NCI-H69 (cell line): ENCODE data around the gene SPRN.
"Not testable (repeated sequence)": the region's sequence is repeated elsewhere in the genome, so short reads cannot be mapped to it uniquely, and the experiment has no call there.

Experiments used
- DNase-seq: peaks from one replicate; lab custom pipeline; 2025; lab: John Stamatoyannopoulos, UW

The SPRN gene

GRCh38 chr10:133439517-133440461 lies 15.4 kb upstream of the SPRN start:
- DNase-seq, result no peak

- peak; percentile 10 for DNase-seq
Observed at GRCh38 chr10:133438711-133439273, 14.4 kb upstream of the SPRN start.

DNA sequence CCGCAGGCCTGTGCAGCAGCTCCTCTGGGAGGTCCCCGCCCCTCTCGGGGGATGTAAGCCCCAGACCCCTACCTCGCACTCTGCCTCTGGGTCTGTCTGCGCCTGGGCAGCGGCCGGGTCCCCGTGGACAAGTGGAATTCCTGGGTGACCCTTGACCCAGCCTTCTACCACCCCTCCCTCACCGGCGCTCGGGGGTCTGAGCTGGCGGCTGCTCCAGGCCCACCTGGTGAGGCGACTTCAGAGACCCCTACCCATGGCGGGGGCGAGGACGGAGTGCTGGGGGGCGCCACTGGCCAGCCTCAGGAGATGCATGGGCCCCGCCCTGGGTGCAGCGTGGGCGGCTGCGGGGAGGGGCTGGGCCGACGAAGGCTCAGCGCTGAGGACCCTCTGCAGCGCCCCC lies 8.4 kb upstream of the SPRN start:
- DNase-seq, result not testable (repeated sequence)

- not testable (repeated sequence) for DNase-seq
Observed at GRCh38 chr10:133431888-133432613, 7.6 kb upstream of the SPRN start.

GRCh38 chr10:133429571-133429970 lies 5.1 kb upstream of the SPRN start:
- not testable (repeated sequence) for DNase-seq

DNA sequence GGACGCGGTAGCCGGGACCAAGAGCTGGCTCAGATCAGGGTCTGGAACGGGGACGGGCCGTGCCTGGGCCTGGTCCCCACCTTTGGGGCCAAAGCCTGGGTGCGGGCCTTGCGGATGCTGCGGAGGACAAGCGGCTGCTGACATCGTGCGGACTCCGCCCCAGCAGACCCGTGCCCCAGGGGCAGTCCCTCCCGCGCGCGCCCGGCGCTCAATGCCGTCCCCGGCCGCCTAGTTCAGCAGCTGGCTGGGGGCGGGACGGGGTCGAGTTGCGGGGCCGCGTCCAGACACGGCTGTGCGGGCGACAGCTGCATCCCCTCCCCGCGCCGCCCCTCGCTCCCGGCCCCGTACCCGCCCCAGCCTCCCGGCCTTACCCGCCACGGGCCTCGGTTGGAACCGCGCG lies 323 bp downstream of the SPRN start:
- DNase-seq, result peak; percentile 3

DNA sequence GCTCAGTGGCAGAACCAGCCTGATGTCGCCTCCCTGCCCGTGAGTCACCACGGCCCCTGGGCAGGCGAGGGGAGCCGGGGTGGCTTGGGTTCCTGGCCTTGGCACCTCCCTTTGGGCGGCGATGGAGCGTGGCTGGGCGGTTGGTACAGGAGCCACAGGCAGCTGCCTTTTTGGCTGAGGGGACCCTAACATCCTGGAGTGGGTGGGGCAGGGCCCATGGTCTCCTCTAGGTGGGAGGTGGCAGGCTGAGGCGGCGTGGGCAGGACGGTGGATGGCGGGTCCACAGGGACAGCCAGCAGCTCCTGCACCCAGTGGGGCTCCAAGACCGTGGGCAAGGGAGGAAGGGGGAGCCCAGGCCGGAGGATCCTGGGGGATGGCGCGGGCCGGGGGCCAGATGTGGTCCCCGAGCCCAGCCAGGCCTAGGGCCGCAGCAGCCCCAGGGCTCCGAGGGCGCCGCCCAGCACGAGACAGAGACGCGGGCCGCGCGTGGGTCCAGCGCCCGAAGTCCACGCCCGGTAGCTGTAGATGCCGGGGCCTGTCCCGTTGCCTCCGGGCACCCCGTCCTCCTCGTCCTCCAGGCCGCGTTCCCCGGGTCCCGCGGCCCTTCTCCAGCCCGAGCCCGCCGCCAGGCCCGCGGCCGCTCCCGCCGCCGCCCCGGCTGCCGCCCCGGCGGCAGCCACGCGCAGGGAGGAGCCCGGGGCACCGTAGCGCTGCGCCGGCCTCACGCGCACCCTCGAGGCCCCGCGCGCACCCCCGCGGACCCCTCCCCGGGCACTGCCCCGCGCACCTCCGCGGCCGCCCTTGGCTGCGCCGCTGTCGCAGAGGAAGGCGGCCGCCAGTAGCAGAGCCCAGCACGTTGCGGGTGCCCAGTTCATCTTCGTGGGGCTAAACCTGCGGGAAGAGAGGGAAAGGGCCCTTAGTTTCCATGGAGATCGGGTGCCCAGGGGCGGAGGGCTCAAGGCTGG lies 1.3 kb downstream of the SPRN start:
- peak; percentile 23 for DNase-seq

- no peak for DNase-seq
Observed at GRCh38 chr10:133422223-133422806, 2.1 kb downstream of the SPRN start.

DNA sequence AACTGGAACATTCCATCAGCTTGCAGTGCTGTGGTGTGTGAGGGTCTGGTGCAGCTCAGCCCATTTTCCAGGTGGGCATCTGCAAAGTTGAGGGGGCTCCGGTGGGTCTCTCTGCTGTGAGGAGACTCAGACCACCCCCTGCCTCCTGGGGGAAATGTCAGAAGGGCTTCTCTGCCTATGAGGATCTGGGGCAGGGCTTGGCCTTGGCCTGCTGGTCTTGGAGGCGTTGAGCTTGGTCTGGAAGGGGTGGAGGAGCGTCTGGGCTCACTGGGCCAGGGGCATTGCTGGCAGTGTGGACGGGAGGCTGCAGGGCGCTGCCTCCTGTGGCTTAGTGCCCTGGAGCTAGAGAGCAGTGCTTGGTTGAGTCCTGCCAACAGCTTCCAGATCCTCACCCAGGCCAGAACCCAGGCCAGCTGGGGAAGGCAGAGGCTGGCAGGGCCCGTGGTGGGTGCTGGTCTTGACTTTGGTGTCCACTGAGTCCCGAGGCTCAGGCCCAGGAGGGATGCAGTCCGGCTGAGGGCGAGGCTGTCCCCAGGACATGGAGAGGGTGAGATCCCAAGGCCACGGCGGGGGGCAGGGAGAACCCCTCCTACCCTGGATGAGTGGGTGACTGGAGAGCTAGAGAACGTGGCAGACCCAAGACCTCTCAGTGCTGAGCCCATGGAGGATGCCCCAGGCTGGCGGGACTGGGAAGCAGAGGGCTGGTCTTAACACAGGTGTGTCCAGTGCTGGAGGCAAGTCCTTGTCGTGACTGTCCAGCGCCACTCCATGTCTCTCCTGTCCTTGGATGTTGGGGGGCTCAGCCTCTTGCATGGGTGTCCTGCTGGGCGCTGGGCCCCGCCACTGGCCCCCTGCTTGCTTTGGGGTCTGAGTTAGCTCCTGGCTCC lies 2.8 kb downstream of the SPRN start:
- no peak for DNase-seq

DNA sequence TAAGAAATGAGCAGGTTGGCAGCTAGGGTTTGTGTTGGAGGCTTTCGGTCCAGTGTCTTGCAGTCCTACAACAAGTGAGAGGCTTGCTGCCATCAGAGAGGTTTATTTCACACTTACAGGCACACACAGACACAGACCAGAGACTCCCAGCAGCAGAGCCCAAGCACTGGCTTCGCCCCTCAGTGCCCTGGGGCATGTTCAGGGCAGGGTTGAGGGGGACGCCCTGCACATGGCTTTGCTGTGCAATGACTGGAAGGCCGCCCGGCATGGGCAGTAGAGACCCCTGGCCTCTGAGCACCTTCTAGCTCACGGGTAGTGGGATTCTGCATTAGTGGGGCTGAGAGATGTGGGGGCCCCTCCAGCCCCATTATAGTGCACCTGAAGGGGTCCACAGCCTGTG lies 3.8 kb downstream of the SPRN start:
- DNase-seq, result no peak

DNA sequence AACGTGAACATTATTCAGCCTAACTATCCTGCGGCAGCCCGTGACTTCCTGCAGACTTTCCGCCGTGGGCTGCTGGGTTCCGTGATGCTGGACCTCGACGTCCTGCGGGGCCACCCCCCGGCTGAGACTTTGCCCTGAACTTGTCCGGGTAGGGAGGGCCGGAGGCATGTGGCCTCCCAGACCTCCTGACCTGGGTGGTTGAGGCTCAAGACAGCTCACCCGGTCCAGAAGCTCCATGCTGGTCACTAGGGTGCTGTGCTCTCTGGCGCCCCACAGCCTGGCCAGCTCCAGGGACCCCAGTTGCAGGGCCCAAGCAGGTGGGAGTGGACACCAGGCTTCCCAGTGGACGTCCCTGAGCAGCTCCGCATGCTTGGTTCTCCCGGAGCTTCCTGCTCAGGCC lies 4.4 kb downstream of the SPRN start:
- DNase-seq, result no peak

- DNase-seq, result no peak
Observed at GRCh38 chr10:133419211-133419950, 5.0 kb downstream of the SPRN start.

DNA sequence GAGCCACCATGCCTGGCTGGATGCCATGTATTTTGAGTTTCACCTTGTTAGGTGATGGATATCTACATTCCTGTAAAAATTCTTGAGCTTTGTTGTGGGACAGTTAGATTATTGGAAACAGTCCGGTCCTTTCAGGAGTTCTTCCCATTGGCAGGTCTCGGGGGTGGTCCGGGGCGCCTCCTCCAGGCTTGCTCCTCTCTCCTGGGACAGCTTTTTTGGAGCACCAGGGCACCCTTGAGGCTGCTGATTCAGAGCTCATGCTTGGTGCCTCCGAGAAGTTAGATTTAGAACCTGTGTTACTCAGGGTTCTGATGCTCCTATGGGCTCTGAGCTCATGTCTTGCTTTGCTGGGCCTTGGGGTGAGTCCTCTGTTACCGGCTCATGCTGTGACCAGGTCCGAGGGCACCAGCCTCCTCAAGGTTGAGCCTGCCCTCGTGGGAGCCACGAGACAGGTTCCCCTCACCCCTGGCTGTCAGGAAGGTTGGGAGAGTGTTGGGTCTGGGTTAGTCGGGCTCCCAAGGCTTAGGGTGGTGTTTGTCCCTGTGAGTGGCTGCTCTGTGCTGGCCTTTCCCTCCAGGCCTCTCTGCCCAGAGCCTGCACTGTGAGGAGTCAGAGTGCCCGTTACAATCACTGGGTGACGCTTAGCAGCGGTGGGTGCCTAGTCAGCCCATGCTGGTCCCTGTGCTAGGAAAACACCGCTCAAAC lies 6.0 kb downstream of the SPRN start:
- DNase-seq, result no peak

DNA sequence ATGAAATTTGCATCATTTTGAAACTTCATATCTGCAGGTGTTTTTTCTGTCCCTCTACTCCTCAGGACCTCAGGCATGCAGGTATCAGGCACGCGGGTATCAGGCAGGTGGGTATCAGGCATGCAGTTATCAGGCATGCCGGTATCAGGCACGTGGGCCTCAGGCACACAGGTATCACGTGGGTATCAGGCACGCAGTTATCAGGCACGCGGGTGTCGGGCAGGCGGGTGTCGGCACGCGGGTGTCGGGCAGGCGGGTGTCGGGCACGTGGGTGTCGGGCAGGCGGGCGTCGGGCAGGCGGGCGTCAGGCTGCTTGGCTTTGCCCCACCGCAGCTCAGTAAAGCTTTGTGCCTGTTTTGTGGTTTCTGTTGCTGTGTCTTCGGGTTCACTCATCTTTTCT lies 8.7 kb downstream of the SPRN start:
- DNase-seq, result no peak

GRCh38 chr10:133414401-133414800 lies 10.0 kb downstream of the SPRN start:
- DNase-seq, result not testable (repeated sequence)

DNA sequence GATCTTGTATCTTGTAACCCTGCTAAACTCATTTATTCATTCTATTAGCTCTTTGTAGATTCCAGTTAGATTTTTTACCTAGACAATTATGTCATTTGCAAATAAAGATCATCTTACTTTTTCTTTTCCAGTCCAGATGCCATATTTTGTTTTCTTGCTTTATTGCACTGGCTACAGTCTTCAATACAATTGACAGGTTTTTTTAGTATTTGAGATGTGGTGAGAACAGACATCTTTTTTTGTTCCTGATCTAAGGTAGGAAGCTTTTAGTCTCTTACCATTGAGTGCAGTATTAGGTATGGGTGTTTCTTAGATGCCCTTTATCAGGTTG lies 12.1 kb downstream of the SPRN start:
- no peak for DNase-seq

GRCh38 chr10:133411523-133412380 lies 12.7 kb downstream of the SPRN start:
- no peak for DNase-seq
